GM23248 (cell line): ENCODE data around the gene LMCD1. TPM values are rescaled to one million over a fixed set of nuclear protein-coding genes. Genes with fewer than 3 reads are reported as not detected.

Source experiments
- DNase-seq: peaks from one replicate; pipeline ENCODE4 v3.0.0-alpha.2; 2015
- H2AFZ ChIP-seq: fragments of 200-600 bp; sonication (generic); 2 replicates; pipeline ENCODE4 v1.6.1; 2016; ENCODE audit warnings: antibody characterized with exemption
- H3F3A ChIP-seq: fragments of 200-600 bp; sonication (generic); 2 replicates; pipeline ENCODE4 v1.6.1; 2016; ENCODE audit warnings: mild to moderate bottlenecking, antibody characterized with exemption, mixed run types; ENCODE audit not compliant: insufficient read depth
- H3K27ac ChIP-seq: fragments of 200-600 bp; sonication (generic); 2 replicates; pipeline ENCODE4 v1.5.1; 2016; ENCODE audit warnings: mild to moderate bottlenecking
- H3K27me3 ChIP-seq: fragments of 200-600 bp; sonication (generic); replicated peaks from 2 replicates; pipeline ENCODE4 v1.6.1; 2016; ENCODE audit warnings: mild to moderate bottlenecking; ENCODE audit not compliant: insufficient read depth
- H3K36me3 ChIP-seq: fragments of 200-600 bp; sonication (generic); 2 replicates; pipeline ENCODE4 v1.6.1; 2016; ENCODE audit warnings: low read depth, mild to moderate bottlenecking
- H3K4me1 ChIP-seq: fragments of 200-600 bp; sonication (generic); 2 replicates; pipeline ENCODE4 v1.6.1; 2016; ENCODE audit warnings: mild to moderate bottlenecking; ENCODE audit not compliant: insufficient read depth
- H3K4me2 ChIP-seq: fragments of 200-600 bp; sonication (generic); one replicate; pipeline ENCODE4 v1.6.1; 2016; ENCODE audit warnings: mild to moderate bottlenecking; ENCODE audit not compliant: unreplicated experiment
- H3K4me3 ChIP-seq: fragments of 200-600 bp; sonication (generic); 2 replicates; pipeline ENCODE4 v1.5.1; 2016; ENCODE audit warnings: mild to moderate bottlenecking
- H3K79me2 ChIP-seq: fragments of 200-600 bp; sonication (generic); 2 replicates; pipeline ENCODE4 v1.6.1; 2016; ENCODE audit warnings: mild to moderate bottlenecking; ENCODE audit not compliant: insufficient read depth
- H3K9ac ChIP-seq: fragments of 200-600 bp; sonication (generic); 2 replicates; pipeline ENCODE4 v1.6.1; 2016; ENCODE audit warnings: mild to moderate bottlenecking
- H3K9me2 ChIP-seq: fragments of 200-600 bp; sonication (generic); 2 replicates; pipeline ENCODE4 v1.6.1; 2016; ENCODE audit warnings: mixed run types, mild to moderate bottlenecking, moderate library complexity; ENCODE audit not compliant: insufficient read depth
- H3K9me3 ChIP-seq: fragments of 200-600 bp; sonication (generic); one replicate; pipeline ENCODE4 v1.6.1; 2017; ENCODE audit warnings: low read depth
- H4K20me1 ChIP-seq: fragments of 200-600 bp; sonication (generic); 2 replicates; pipeline ENCODE4 v1.6.0; 2016; ENCODE audit not compliant: insufficient read depth
- EZH2 ChIP-seq: fragments of 200-600 bp; sonication (generic); IDR thresholded peaks from 2 replicates; pipeline ENCODE4 v1.6.1; 2018; ENCODE audit warnings: antibody characterized with exemption, mild to moderate bottlenecking; ENCODE audit not compliant: insufficient read depth, poor library complexity, severe bottlenecking
- EZH2phosphoT487 ChIP-seq: fragments of 200-600 bp; sonication (generic); IDR thresholded peaks from 2 replicates; pipeline ENCODE4 v1.6.1; 2018; ENCODE audit warnings: antibody characterized with exemption, moderate library complexity, mild to moderate bottlenecking, low read depth; ENCODE audit not compliant: insufficient read depth
- WGBS, 2 experiments: methylation state at CpG; one replicate each; pipeline ENCODE4 v1.1.6; 2015 to 2017; ENCODE audit warnings: low lambda C conversion rate in 2 of 2, low coverage in 1 of 2; ENCODE audit errors: missing lambda C conversion rate in 2 of 2; 5-methylcytosine and 5-hydroxymethylcytosine counted together
- in situ Hi-C: fragments of 300-500 bp; cut with MboI; formaldehyde crosslinking; loops from 2 replicates; pipeline ENCODE4 v1.15.0; 2020
- polyA plus RNA-seq: library from polyadenylated mRNA; unstranded; fragments of >200 nt; fragmentation: Nextera tagmentation; extraction: Ambion mirVana; gene quantifications from 2 replicates; pipeline ENCODE4 v1.2.1, GENCODE V29; 2016
- total RNA-seq: library from RNA; depleted of rRNA; stranded (reverse); fragments of >200 nt; shearing (Covaris generic); gene quantifications from 2 replicates; pipeline ENCODE4 v1.2.3, GENCODE V29; 2014

The LMCD1 gene
- total and polyA plus RNA-seq, 2 experiments from 2014 or later = 187 to 259 TPM

- Histone ChIP-seq H3K27ac (no peak overlapping the region), H3F3A (peaks cover 35% of the 10 kb centered on the region), H3K36me3 (peaks cover 27% of the 10 kb centered on the region), H3K4me3 (no peak overlapping the region), H3K9ac (no peak overlapping the region), H2AFZ (no peak overlapping the region), H3K4me2 (no peak overlapping the region), H4K20me1 (no peaks in the 10 kb centered on the region), H3K27me3 (no peaks in the 10 kb centered on the region), H3K9me2 (no peaks in the 10 kb centered on the region), H3K4me1 (peaks cover 15% of the 10 kb centered on the region), H3K79me2 (no peaks in the 10 kb centered on the region), H3K9me3 (no peaks in the 10 kb centered on the region)
- 95 to 99% methylated on average over 4 of the region's 4 CpGs for WGBS, 2 experiments
- no peak for TF ChIP-seq EZH2
- TF ChIP-seq EZH2phosphoT487 = no peak
- in situ Hi-C loops = no loop called here
- no peak for DNase-seq
These were observed 62.0 kb downstream of the LMCD1 start for GRCh38 chr3:8563597-8563996.

GRCh38 chr3:8565376-8565775 lies 63.8 kb downstream of the LMCD1 start:
- H4K20me1 ChIP-seq = no peaks in the 10 kb centered on the region
- H3K4me1 ChIP-seq = peaks cover 8% of the 10 kb centered on the region
- H3F3A ChIP-seq = peaks cover 30% of the 10 kb centered on the region; the same call in 1 of the 2 replicates
- no peak overlapping the region for H3K27ac ChIP-seq
- H3K9ac ChIP-seq = no peak overlapping the region
- TF ChIP-seq EZH2phosphoT487 (no peak), EZH2 (no peak)
- in situ Hi-C loops = no loop called here
- H2AFZ ChIP-seq = no peak overlapping the region
- H3K4me3 ChIP-seq = no peak overlapping the region
- WGBS, 2 experiments = 92 to 96% methylated on average over 15 of the region's 15 CpGs
- no peaks in the 10 kb centered on the region for H3K9me2 ChIP-seq
- no peaks in the 10 kb centered on the region for H3K79me2 ChIP-seq
- no peaks in the 10 kb centered on the region for H3K27me3 ChIP-seq
- peaks cover 43% of the 10 kb centered on the region for H3K36me3 ChIP-seq
- H3K4me2 ChIP-seq = no peak overlapping the region
- no peak for DNase-seq
- no peaks in the 10 kb centered on the region for H3K9me3 ChIP-seq

DNA sequence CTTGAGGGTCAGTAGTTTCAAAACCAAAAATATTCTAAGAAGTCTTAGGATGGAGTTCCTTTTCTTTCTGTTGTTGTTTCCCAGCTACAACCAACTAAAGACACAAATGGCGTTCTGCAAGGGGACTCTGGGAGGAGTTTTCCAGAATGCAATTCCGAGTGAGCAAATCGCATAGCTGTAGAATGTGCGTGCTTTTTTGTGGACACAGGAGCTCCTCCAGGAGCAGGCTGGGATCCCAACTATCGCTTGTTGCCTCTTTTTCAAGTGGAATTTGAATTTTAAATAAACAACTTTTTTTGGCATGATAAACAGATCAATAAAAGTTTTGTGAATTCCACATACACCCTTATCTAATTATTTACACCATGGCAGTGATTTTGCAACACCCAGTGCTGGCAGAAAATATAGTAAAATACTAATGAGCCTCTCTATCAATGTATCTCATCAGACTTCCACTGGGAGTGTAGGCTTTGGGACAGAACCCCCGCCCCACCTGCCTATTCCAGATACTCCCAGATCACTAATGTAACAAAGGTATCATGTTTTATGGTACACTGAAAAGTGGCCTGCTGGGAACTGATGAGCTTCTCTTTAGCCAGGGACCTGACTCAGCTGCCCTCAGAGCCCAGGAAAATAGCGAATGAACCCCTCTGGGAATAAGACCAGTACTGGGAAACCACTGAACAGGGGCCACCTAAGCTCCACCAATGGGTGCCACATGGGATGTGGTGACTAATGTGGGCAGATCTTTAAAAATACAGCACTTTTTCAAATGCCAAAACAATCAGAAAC lies 66.4 kb downstream of the LMCD1 start:
- no peak for TF ChIP-seq EZH2
- TF ChIP-seq EZH2phosphoT487 = no peak
- Histone ChIP-seq H3K9ac (no peak overlapping the region), H3K4me3 (no peak overlapping the region), H3K4me2 (no peak overlapping the region), H2AFZ (no peak overlapping the region), H4K20me1 (no peaks in the 10 kb centered on the region), H3K9me3 (no peaks in the 10 kb centered on the region), H3K9me2 (0 out of 2 replicates have a peak, but pooled peaks cover 3% of the 10 kb centered on the region), H3K79me2 (no peaks in the 10 kb centered on the region), H3K27ac (no peak overlapping the region), H3K27me3 (no peaks in the 10 kb centered on the region), H3K4me1 (0 out of 2 replicates have a peak, but pooled peaks cover under 1% of the 10 kb centered on the region), H3F3A (peaks cover 25% of the 10 kb centered on the region; the same call in 1 of the 2 replicates), H3K36me3 (peaks cover 48% of the 10 kb centered on the region)
- in situ Hi-C loops = no loop called here
- 93 to 97% methylated on average over 7 of the region's 7 CpGs for WGBS, 2 experiments
- DNase-seq = no peak

GRCh38 chr3:8571256-8571655 lies 69.6 kb downstream of the LMCD1 start:
- H3K4me3 ChIP-seq = no peak overlapping the region
- peaks cover 48% of the 10 kb centered on the region for H3K36me3 ChIP-seq
- WGBS, 2 experiments = 63 to 64% methylated on average over 3 of the region's 3 CpGs
- no peak overlapping the region for H3K27ac ChIP-seq
- H4K20me1 ChIP-seq = no peaks in the 10 kb centered on the region
- H3F3A ChIP-seq = peaks cover 39% of the 10 kb centered on the region
- H3K9me3 ChIP-seq = no peaks in the 10 kb centered on the region
- DNase-seq = no peak
- no peak for TF ChIP-seq EZH2phosphoT487
- TF ChIP-seq EZH2 = no peak
- H3K79me2 ChIP-seq = no peaks in the 10 kb centered on the region
- no peak overlapping the region for H2AFZ ChIP-seq
- H3K4me2 ChIP-seq = no peak overlapping the region
- H3K9me2 ChIP-seq = 0 out of 2 replicates have a peak, but pooled peaks cover 3% of the 10 kb centered on the region
- peaks cover 22% of the 10 kb centered on the region for H3K4me1 ChIP-seq
- no peak overlapping the region for H3K9ac ChIP-seq
- in situ Hi-C loops = no loop called here
- H3K27me3 ChIP-seq = no peaks in the 10 kb centered on the region
